Measurements from ENCODE around the gene ESRRA.
"Not testable (repeated sequence)": the region's sequence is repeated elsewhere in the genome, so short reads cannot be mapped to it uniquely, and the experiment has no call there.

The ESRRA gene

GRCh38 chr11:64292460-64293254 is 12.7 kb upstream of the ESRRA start:
- no peak for DNase-seq

- no peak for DNase-seq
Observed at GRCh38 chr11:64294774-64295173, 10.6 kb upstream of the ESRRA start.

GRCh38 chr11:64295760-64296159 is 9.6 kb upstream of the ESRRA start:
- no peak for DNase-seq

GRCh38 chr11:64296236-64296635 is 9.1 kb upstream of the ESRRA start:
- DNase-seq = no peak

GRCh38 chr11:64296830-64297698 is 8.3 kb upstream of the ESRRA start:
- DNase-seq = no peak

- DNase-seq = no peak
Observed at GRCh38 chr11:64297699-64298358, 7.5 kb upstream of the ESRRA start.

- DNase-seq = no peak
Observed at GRCh38 chr11:64298966-64299846, 6.1 kb upstream of the ESRRA start.

GRCh38 chr11:64299847-64300648 is 5.3 kb upstream of the ESRRA start, which contains the start of gene CATSPERZ:
TSS of gene CATSPERZ (plus strand) at chr11:64300358. CDS start at chr11:64300411, 53 bp downstream.
- no peak for DNase-seq

GRCh38 chr11:64303109-64304031 is 2.0 kb upstream of the ESRRA start:
- no peak for DNase-seq

GRCh38 chr11:64304032-64304315 is 1.4 kb upstream of the ESRRA start:
- no peak for DNase-seq

- peak; percentile 84 to 94 (median 88) for DNase-seq
Observed at GRCh38 chr11:64304316-64305072, 830 bp upstream of the ESRRA start.

- peak; percentile 45 to 79 (median 60) for DNase-seq
Observed at GRCh38 chr11:64305691-64306562, 603 bp downstream of the ESRRA start.

- DNase-seq = no peak
Observed at GRCh38 chr11:64306563-64306875, 1.2 kb downstream of the ESRRA start.

- DNase-seq = no peak
Observed at GRCh38 chr11:64306876-64307622, 1.7 kb downstream of the ESRRA start.

GRCh38 chr11:64307795-64308194 is 2.5 kb downstream of the ESRRA start:
- DNase-seq = not testable (repeated sequence)

- no peak for DNase-seq
Observed at GRCh38 chr11:64312947-64313346, 7.6 kb downstream of the ESRRA start.

GRCh38 chr11:64313491-64314145 is 8.3 kb downstream of the ESRRA start:
- DNase-seq = no peak
